Activated naive CD4-positive, alpha-beta T cell treated with anti-CD3 and anti-CD28 coated beads for 36 hours (primary cell): ENCODE measurements around the gene SGSM2. TPM values are rescaled to one million over a fixed set of nuclear protein-coding genes. Genes with fewer than 3 reads are reported as not detected.
A peak's percentile ranks its signal among the peaks of the same experiment; 100 is the strongest.

Source experiments
- CTCF ChIA-PET: fragments of 350-600 bp; sonication (Branson Sonifier 250); formaldehyde crosslinking; loops from one replicate; lab custom pipeline; 2021; ENCODE audit warnings: antibody characterized with exemption; lab: Charles Lee
- DNase-seq: peaks from one replicate; pipeline ENCODE4 v3.0.0-alpha.2; 2020
- H3K27ac Mint-ChIP-seq: one replicate; pipeline ENCODE4 v1.8.0; 2021; ENCODE audit warnings: mild to moderate bottlenecking, mixed read lengths
- H3K27me3 Mint-ChIP-seq: one replicate; pipeline ENCODE4 v1.8.0; 2021; ENCODE audit warnings: low read depth, mixed read lengths
- H3K36me3 Mint-ChIP-seq: one replicate; pipeline ENCODE4 v1.8.0; 2021; ENCODE audit warnings: low read depth, mixed read lengths
- H3K4me1 Mint-ChIP-seq: one replicate; pipeline ENCODE4 v1.8.0; 2021; ENCODE audit warnings: low read depth, mixed read lengths
- H3K4me3 Mint-ChIP-seq: one replicate; pipeline ENCODE4 v1.8.0; 2021; ENCODE audit warnings: mild to moderate bottlenecking, moderate library complexity, mixed read lengths
- H3K9me3 Mint-ChIP-seq: one replicate; pipeline ENCODE4 v1.8.0; 2021; ENCODE audit warnings: mixed read lengths
- intact Hi-C: fragments of 100-400 bp; cut with micrococcal nuclease; formaldehyde crosslinking; loops from one replicate; pipeline ENCODE4 v1.15.1; 2023
- total RNA-seq, 2 experiments: library from RNA; stranded (reverse); gene quantifications; one replicate each; pipeline ENCODE4 v1.2.3, GENCODE V29; 2021

SGSM2 gene
- total RNA-seq, 2 experiments from 2014 or later = 20.3 to 22.0 TPM

GRCh38 chr17:2398655-2399571, 61.6 kb downstream of the SGSM2 start:
- intact Hi-C loops = loop anchor here (10.0 kb wide), 1 partner anchor 1746 kb away; the partner anchor contains the start of genes CYB5D2 and ZZEF1
- H3K9me3 Mint-ChIP-seq = no peaks in the 10 kb centered on the region
- peak overlapping the region; percentile 96 for H3K27ac Mint-ChIP-seq
- DNase-seq = peak; percentile 75
- H3K27me3 Mint-ChIP-seq = no peaks in the 10 kb centered on the region
- peaks cover 48% of the 10 kb centered on the region for H3K4me1 Mint-ChIP-seq
- H3K4me3 Mint-ChIP-seq = peak overlapping the region; percentile 98
- CTCF ChIA-PET = interaction anchor here (0.7 to 1.2 kb wide), 4 partner anchors 8 to 63 kb away, joined by 3 to 5 read pairs (median 3); partner anchors contain the start of gene TSR1
- H3K36me3 Mint-ChIP-seq = no peaks in the 10 kb centered on the region

- no peaks in the 10 kb centered on the region for H3K27me3 Mint-ChIP-seq
- intact Hi-C loops = loop anchor here (1.0 to 10.0 kb wide), 7 partner anchors 63 to 1745 kb away; partner anchors contain the start of genes CYB5D2, SGSM2, SMG6 and SRR
- H3K4me1 Mint-ChIP-seq = peaks cover 43% of the 10 kb centered on the region
- peak overlapping the region; percentile 98 for H3K4me3 Mint-ChIP-seq
- no peaks in the 10 kb centered on the region for H3K36me3 Mint-ChIP-seq
- peak; percentile 92 for DNase-seq
- peak overlapping the region; percentile 96 for H3K27ac Mint-ChIP-seq
- no peaks in the 10 kb centered on the region for H3K9me3 Mint-ChIP-seq
- CTCF ChIA-PET = interaction anchor here (0.8 to 1.2 kb wide), 3 partner anchors 8 to 64 kb away, joined by 3 to 5 read pairs (median 3); partner anchors contain the start of gene TSR1
Measured at GRCh38 chr17:2399572-2400473, 62.5 kb downstream of the SGSM2 start.

GRCh38 chr17:2400474-2400866, 63.2 kb downstream of the SGSM2 start:
- no peaks in the 10 kb centered on the region for H3K36me3 Mint-ChIP-seq
- intact Hi-C loops = loop anchor here (1.0 to 5.0 kb wide), 6 partner anchors 64 to 684 kb away; partner anchors contain the start of genes SGSM2, SMG6, SRR and TSR1
- peak overlapping the region; percentile 98 for H3K4me3 Mint-ChIP-seq
- no peaks in the 10 kb centered on the region for H3K27me3 Mint-ChIP-seq
- H3K4me1 Mint-ChIP-seq = peaks cover 46% of the 10 kb centered on the region
- peak; percentile 70 for DNase-seq
- CTCF ChIA-PET = no interaction called here
- peak overlapping the region; percentile 94 for H3K27ac Mint-ChIP-seq
- no peaks in the 10 kb centered on the region for H3K9me3 Mint-ChIP-seq

- CTCF ChIA-PET = interaction anchor here (4.5 kb wide), 1 partner anchor 18 kb away, joined by 26 read pairs; no protein-coding TSS in a partner anchor
- intact Hi-C loops = loop anchor here (1.0 to 5.0 kb wide), 11 partner anchors 9 to 684 kb away; partner anchors contain the start of genes CLUH, METTL16, SGSM2 and SMG6
- no peaks in the 10 kb centered on the region for H3K9me3 Mint-ChIP-seq
- no peaks in the 10 kb centered on the region for H3K36me3 Mint-ChIP-seq
- peak within 1 kb of the TSS; percentile 98 for H3K4me3 Mint-ChIP-seq
- H3K27me3 Mint-ChIP-seq = no peaks in the 10 kb centered on the region
- H3K27ac Mint-ChIP-seq = peak within 1 kb of the TSS; percentile 96
- peaks cover 42% of the 10 kb centered on the region for H3K4me1 Mint-ChIP-seq
- DNase-seq = peak; percentile 93
Measured at GRCh38 chr17:2400877-2401425, 63.6 kb downstream of the SGSM2 start, which contains the start of gene MNT. Gene MNT (minus strand): TSS chr17:2401060. CDS start chr17:2400712, 348 bp downstream.

GRCh38 chr17:2401426-2402221, 64.3 kb downstream of the SGSM2 start:
- Mint-ChIP-seq H3K27ac (peak overlapping the region; percentile 96), H3K9me3 (no peaks in the 10 kb centered on the region), H3K4me1 (peaks cover 37% of the 10 kb centered on the region), H3K27me3 (no peaks in the 10 kb centered on the region), H3K4me3 (peak overlapping the region; percentile 98), H3K36me3 (no peaks in the 10 kb centered on the region)
- intact Hi-C loops = loop anchor here (1.0 to 5.0 kb wide), 10 partner anchors 9 to 685 kb away; partner anchors contain the start of genes CLUH, METTL16, SGSM2 and TSR1
- CTCF ChIA-PET = interaction anchor here (1.4 to 4.5 kb wide), 2 partner anchors 15 to 19 kb away, joined by 5 to 26 read pairs; no protein-coding TSS in a partner anchor
- peak; percentile 100 for DNase-seq

- DNase-seq = no peak
- H3K4me1 Mint-ChIP-seq = peaks cover 33% of the 10 kb centered on the region
- no peaks in the 10 kb centered on the region for H3K27me3 Mint-ChIP-seq
- no peaks in the 10 kb centered on the region for H3K9me3 Mint-ChIP-seq
- peak overlapping the region; percentile 62 for H3K4me3 Mint-ChIP-seq
- peak overlapping the region; percentile 13 for H3K27ac Mint-ChIP-seq
- H3K36me3 Mint-ChIP-seq = no peaks in the 10 kb centered on the region
- CTCF ChIA-PET = interaction anchor here (1.4 to 4.5 kb wide), 2 partner anchors 14 to 19 kb away, joined by 5 to 26 read pairs; no protein-coding TSS in a partner anchor
- intact Hi-C loops = loop anchor here (5.0 kb wide), 2 partner anchors 140 to 350 kb away; no protein-coding TSS in a partner anchor
Measured at GRCh38 chr17:2402544-2402943, 65.2 kb downstream of the SGSM2 start.

GRCh38 chr17:2403044-2403443, 65.7 kb downstream of the SGSM2 start:
- no peak for DNase-seq
- no peaks in the 10 kb centered on the region for H3K9me3 Mint-ChIP-seq
- H3K27me3 Mint-ChIP-seq = no peaks in the 10 kb centered on the region
- H3K4me3 Mint-ChIP-seq = no peak overlapping the region
- H3K27ac Mint-ChIP-seq = no peak overlapping the region
- no peaks in the 10 kb centered on the region for H3K36me3 Mint-ChIP-seq
- intact Hi-C loops = loop anchor here (5.0 kb wide), 2 partner anchors 141 to 351 kb away; no protein-coding TSS in a partner anchor
- CTCF ChIA-PET = interaction anchor here (1.4 to 4.5 kb wide), 3 partner anchors 13 to 20 kb away, joined by 5 to 26 read pairs (median 13); no protein-coding TSS in a partner anchor
- peaks cover 28% of the 10 kb centered on the region for H3K4me1 Mint-ChIP-seq

GRCh38 chr17:2405247-2405926, 68.1 kb downstream of the SGSM2 start:
- CTCF ChIA-PET = interaction anchor here (2.2 to 4.5 kb wide), 2 partner anchors 11 to 22 kb away, joined by 13 to 26 read pairs; no protein-coding TSS in a partner anchor
- intact Hi-C loops = no loop called here
- peaks cover 22% of the 10 kb centered on the region for H3K4me1 Mint-ChIP-seq
- DNase-seq = no peak
- peak overlapping the region; percentile 20 for H3K27ac Mint-ChIP-seq
- H3K4me3 Mint-ChIP-seq = no peak overlapping the region
- H3K36me3 Mint-ChIP-seq = peaks cover 1% of the 10 kb centered on the region
- no peaks in the 10 kb centered on the region for H3K9me3 Mint-ChIP-seq
- H3K27me3 Mint-ChIP-seq = no peaks in the 10 kb centered on the region

- CTCF ChIA-PET = interaction anchor here (2.3 kb wide), 2 partner anchors 10 to 23 kb away, joined by 20 to 22 read pairs; no protein-coding TSS in a partner anchor
- DNase-seq = no peak
- no peak overlapping the region for H3K27ac Mint-ChIP-seq
- H3K36me3 Mint-ChIP-seq = peaks cover 7% of the 10 kb centered on the region
- no peaks in the 10 kb centered on the region for H3K27me3 Mint-ChIP-seq
- H3K9me3 Mint-ChIP-seq = no peaks in the 10 kb centered on the region
- intact Hi-C loops = no loop called here
- peaks cover 22% of the 10 kb centered on the region for H3K4me1 Mint-ChIP-seq
- H3K4me3 Mint-ChIP-seq = no peak overlapping the region
Measured at GRCh38 chr17:2406271-2406902, 69.1 kb downstream of the SGSM2 start.
